Neutrophil (primary cell): ENCODE measurements around the gene SLC47A1.

Source experiments
- H3K27ac ChIP-seq: fragments of 200-600 bp; sonication (generic); 2 replicates; pipeline ENCODE4 v1.5.1; 2016; ENCODE audit warnings: mild to moderate bottlenecking, moderate library complexity
- H3K27me3 ChIP-seq: fragments of 200-600 bp; sonication (generic); 2 replicates; pipeline ENCODE4 v1.6.0; 2016; ENCODE audit warnings: mild to moderate bottlenecking
- H3K36me3 ChIP-seq: fragments of 200-600 bp; sonication (generic); 2 replicates; pipeline ENCODE4 v1.5.1; 2017
- H3K4me1 ChIP-seq, 2 experiments: fragments of 200-600 bp in 1 of 2; sonication (generic) in 1 of 2; 1 replicate in 1 of 2; 2 replicates in 1 of 2; pipeline versions ENCODE4 v1.5.1 to v1.6.1; 2013 to 2016; ENCODE audit warnings: low read depth in 1 of 2, low read length in 1 of 2, mild to moderate bottlenecking in 1 of 2, moderate library complexity in 1 of 2; ENCODE audit not compliant: control insufficient read depth in 1 of 2, insufficient read depth in 1 of 2
- H3K4me3 ChIP-seq, 2 experiments: fragments of 200-600 bp in 1 of 2; sonication (generic) in 1 of 2; 1 replicate in 1 of 2; 2 replicates in 1 of 2; pipeline ENCODE4 v1.5.1; 2013 to 2016; ENCODE audit warnings: low read depth in 1 of 2, low read length in 1 of 2, mild to moderate bottlenecking in 1 of 2, moderate library complexity in 1 of 2
- H3K9me3 ChIP-seq: fragments of 200-600 bp; sonication (generic); 2 replicates; pipeline ENCODE4 v1.5.1; 2016
- CTCF ChIP-seq: fragments of 200-600 bp; sonication (generic); IDR thresholded peaks from 2 replicates; pipeline ENCODE4 v1.5.1; 2016; ENCODE audit warnings: antibody characterized with exemption

SLC47A1 gene

GRCh38 chr17:19583871-19584270 lies 50.2 kb downstream of the SLC47A1 start:
- no peak for TF ChIP-seq CTCF
- Histone ChIP-seq H3K4me1 (peaks cover 12 to 14% of the 10 kb centered on the region in 2 experiments), H3K9me3 (no peaks in the 10 kb centered on the region), H3K27me3 (peaks cover 14% of the 10 kb centered on the region), H3K36me3 (no peaks in the 10 kb centered on the region), H3K4me3 (no peak overlapping the region), H3K27ac (no peak overlapping the region)

- TF ChIP-seq CTCF = no peak
These were observed 56.8 kb downstream of the SLC47A1 start for GRCh38 chr17:19590451-19590850.

GRCh38 chr17:19590912-19591551 lies 57.4 kb downstream of the SLC47A1 start:
- TF ChIP-seq CTCF = no peak
- Histone ChIP-seq H3K4me1 (no peaks in the 10 kb centered on the region), H3K27ac (no peak overlapping the region), H3K27me3 (no peaks in the 10 kb centered on the region), H3K36me3 (no peaks in the 10 kb centered on the region), H3K4me3 (no peak overlapping the region), H3K9me3 (no peaks in the 10 kb centered on the region)

More at GRCh38 chr17:19590451-19590850, 56.8 kb downstream of the SLC47A1 start:
- Histone ChIP-seq H3K36me3 (no peaks in the 10 kb centered on the region), H3K27ac (no peak overlapping the region), H3K4me3 (no peak overlapping the region), H3K9me3 (no peaks in the 10 kb centered on the region), H3K4me1 (no peaks in the 10 kb centered on the region), H3K27me3 (no peaks in the 10 kb centered on the region)

GRCh38 chr17:19592316-19592715 lies 58.7 kb downstream of the SLC47A1 start:
- no peak for TF ChIP-seq CTCF
- Histone ChIP-seq H3K4me1 (no peaks in the 10 kb centered on the region), H3K36me3 (no peaks in the 10 kb centered on the region), H3K27me3 (no peaks in the 10 kb centered on the region), H3K27ac (no peak overlapping the region), H3K4me3 (no peak overlapping the region), H3K9me3 (no peaks in the 10 kb centered on the region)

- Histone ChIP-seq H3K27me3 (no peaks in the 10 kb centered on the region), H3K36me3 (no peaks in the 10 kb centered on the region), H3K4me1 (no peaks in the 10 kb centered on the region), H3K9me3 (no peaks in the 10 kb centered on the region), H3K4me3 (no peak overlapping the region), H3K27ac (no peak overlapping the region)
- TF ChIP-seq CTCF = no peak
These were observed 63.2 kb downstream of the SLC47A1 start for GRCh38 chr17:19596869-19597268.

- no peak overlapping the region for H3K27ac ChIP-seq
- no peaks in the 10 kb centered on the region for H3K4me1 ChIP-seq
- no peaks in the 10 kb centered on the region for H3K27me3 ChIP-seq
- no peak for TF ChIP-seq CTCF
- no peaks in the 10 kb centered on the region for H3K9me3 ChIP-seq
- H3K4me3 ChIP-seq = no peak overlapping the region
- H3K36me3 ChIP-seq = no peaks in the 10 kb centered on the region
These were observed 76.7 kb downstream of the SLC47A1 start for GRCh38 chr17:19610311-19610710.
